NCI-H446 treated with DMSO at 0.1 percent for 48 hours (cell line): Measurements from ENCODE around the gene NNT.
"Not testable (repeated sequence)": the region's sequence is repeated elsewhere in the genome, so short reads cannot be mapped to it uniquely, and the experiment has no call there.

ENCODE experiments used
- DNase-seq: peaks from one replicate; lab custom pipeline; 2025; lab: John Stamatoyannopoulos, UW

Gene NNT

GRCh38 chr5:43712081-43712480 lies 109.1 kb downstream of the NNT start:
- DNase-seq: no peak

- DNase-seq: not testable (repeated sequence)
Measured at GRCh38 chr5:43719783-43720182, 116.8 kb downstream of the NNT start.

GRCh38 chr5:43728581-43728980 lies 125.6 kb downstream of the NNT start:
- no peak for DNase-seq

GRCh38 chr5:43729846-43730478 lies 127.0 kb downstream of the NNT start:
- no peak for DNase-seq

GRCh38 chr5:43730832-43731342 lies 127.9 kb downstream of the NNT start:
- DNase-seq: no peak

- no peak for DNase-seq
Measured at GRCh38 chr5:43731573-43731972, 128.6 kb downstream of the NNT start.

- DNase-seq: not testable (repeated sequence)
Measured at GRCh38 chr5:43745923-43746548, 143.1 kb downstream of the NNT start.

GRCh38 chr5:43750809-43751208 lies 147.8 kb downstream of the NNT start:
- DNase-seq: no peak

- DNase-seq: no peak
Measured at GRCh38 chr5:43753069-43753468, 150.1 kb downstream of the NNT start.
